ENCODE results near the gene ADK.

DNA sequence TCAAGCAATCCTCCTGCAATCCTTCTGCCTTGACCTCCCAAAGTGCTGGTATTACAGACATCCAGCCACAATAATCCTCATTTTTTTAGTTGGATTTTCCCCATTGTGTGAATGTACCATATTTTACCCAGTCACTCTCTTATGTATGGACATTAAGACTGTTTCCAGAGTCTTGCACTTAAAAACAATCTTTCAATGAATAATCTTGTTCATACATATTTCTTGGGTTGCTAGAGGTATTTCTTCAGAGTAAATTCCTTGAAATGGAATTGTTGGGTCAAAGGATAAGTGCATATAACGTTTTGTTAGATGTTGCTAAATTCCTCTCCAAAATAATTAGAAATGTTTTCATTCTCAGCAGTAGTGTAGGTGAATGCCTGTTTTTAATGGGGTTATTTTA lies 392.3 kb downstream of the ADK start:
- TF ChIP-seq, protein P1, sequence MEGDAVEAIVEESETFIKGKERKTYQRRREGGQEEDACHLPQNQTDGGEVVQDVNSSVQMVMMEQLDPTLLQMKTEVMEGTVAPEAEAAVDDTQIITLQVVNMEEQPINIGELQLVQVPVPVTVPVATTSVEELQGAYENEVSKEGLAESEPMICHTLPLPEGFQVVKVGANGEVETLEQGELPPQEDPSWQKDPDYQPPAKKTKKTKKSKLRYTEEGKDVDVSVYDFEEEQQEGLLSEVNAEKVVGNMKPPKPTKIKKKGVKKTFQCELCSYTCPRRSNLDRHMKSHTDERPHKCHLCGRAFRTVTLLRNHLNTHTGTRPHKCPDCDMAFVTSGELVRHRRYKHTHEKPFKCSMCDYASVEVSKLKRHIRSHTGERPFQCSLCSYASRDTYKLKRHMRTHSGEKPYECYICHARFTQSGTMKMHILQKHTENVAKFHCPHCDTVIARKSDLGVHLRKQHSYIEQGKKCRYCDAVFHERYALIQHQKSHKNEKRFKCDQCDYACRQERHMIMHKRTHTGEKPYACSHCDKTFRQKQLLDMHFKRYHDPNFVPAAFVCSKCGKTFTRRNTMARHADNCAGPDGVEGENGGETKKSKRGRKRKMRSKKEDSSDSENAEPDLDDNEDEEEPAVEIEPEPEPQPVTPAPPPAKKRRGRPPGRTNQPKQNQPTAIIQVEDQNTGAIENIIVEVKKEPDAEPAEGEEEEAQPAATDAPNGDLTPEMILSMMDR (IDR thresholded peaks at IDR 0.05 in 4 of 5, conservative IDR thresholded peaks at IDR 0.05 in 1 of 5), result no peak
- no peak for TF ChIP-seq POLR2A (IDR thresholded peaks at IDR 0.05)
